ENCODE measurements around the gene RNU5B-1.
A peak's percentile ranks its signal among the peaks of the same experiment; 100 is the strongest.

RNU5B-1 gene

GRCh38 chr15:65289261-65289854 is 15.1 kb upstream of the RNU5B-1 start:
- DNase-seq = no peak

- no peak for DNase-seq
Measured at GRCh38 chr15:65290228-65290627, 14.2 kb upstream of the RNU5B-1 start.

- DNase-seq = no peak
Measured at GRCh38 chr15:65292938-65293518, 11.4 kb upstream of the RNU5B-1 start.

GRCh38 chr15:65298731-65299130 is 5.7 kb upstream of the RNU5B-1 start:
- no peak for DNase-seq

GRCh38 chr15:65300924-65301441 is 3.5 kb upstream of the RNU5B-1 start:
- no peak for DNase-seq

- no peak for DNase-seq
Measured at GRCh38 chr15:65302061-65302460, 2.4 kb upstream of the RNU5B-1 start.

GRCh38 chr15:65303687-65304380 is 643 bp upstream of the RNU5B-1 start:
- peak in 1 of 2 donors; percentile 21 for DNase-seq

GRCh38 chr15:65305150-65305758 is 777 bp downstream of the RNU5B-1 start:
- peak in 1 of 2 donors; percentile 32 for DNase-seq

- no peak for DNase-seq
Measured at GRCh38 chr15:65305776-65306175, 1.3 kb downstream of the RNU5B-1 start.

GRCh38 chr15:65306551-65306950 is 2.1 kb downstream of the RNU5B-1 start:
- no peak for DNase-seq

- no peak for DNase-seq
Measured at GRCh38 chr15:65307978-65308377, 3.5 kb downstream of the RNU5B-1 start.

- no peak for DNase-seq
Measured at GRCh38 chr15:65309882-65310418, 5.5 kb downstream of the RNU5B-1 start.

GRCh38 chr15:65310431-65311137 is 6.1 kb downstream of the RNU5B-1 start:
- DNase-seq = no peak

- DNase-seq = no peak
Measured at GRCh38 chr15:65311760-65312159, 7.3 kb downstream of the RNU5B-1 start.

GRCh38 chr15:65312400-65312916 is 8.0 kb downstream of the RNU5B-1 start:
- no peak for DNase-seq

- peak; percentile 79 to 80 for DNase-seq
Measured at GRCh38 chr15:65318870-65319356, 14.4 kb downstream of the RNU5B-1 start.

GRCh38 chr15:65323071-65323511 is 18.6 kb downstream of the RNU5B-1 start:
- no peak for DNase-seq

GRCh38 chr15:65326117-65326526 is 21.6 kb downstream of the RNU5B-1 start:
- DNase-seq = no peak

GRCh38 chr15:65326818-65327217 is 22.3 kb downstream of the RNU5B-1 start:
- DNase-seq = no peak

- DNase-seq = no peak
Measured at GRCh38 chr15:65327651-65328393, 23.3 kb downstream of the RNU5B-1 start.

GRCh38 chr15:65328506-65329287 is 24.2 kb downstream of the RNU5B-1 start:
- no peak for DNase-seq
